Effector CD8-positive, alpha-beta T cell (primary cell): ENCODE measurements around the gene NLGN1.
"Not testable (repeated sequence)": the region's sequence is repeated elsewhere in the genome, so short reads cannot be mapped to it uniquely, and the experiment has no call there.

Experiments
- DNase-seq: peaks from one replicate; lab custom pipeline; 2025; lab: John Stamatoyannopoulos, UW
- total RNA-seq, 4 experiments: gene quantifications; one replicate each; lab custom pipeline; 2026; lab: John Stamatoyannopoulos, UW

NLGN1 gene
- 0 to 0.72 (median 0) reads per million in 4 experiments for total RNA-seq

DNA sequence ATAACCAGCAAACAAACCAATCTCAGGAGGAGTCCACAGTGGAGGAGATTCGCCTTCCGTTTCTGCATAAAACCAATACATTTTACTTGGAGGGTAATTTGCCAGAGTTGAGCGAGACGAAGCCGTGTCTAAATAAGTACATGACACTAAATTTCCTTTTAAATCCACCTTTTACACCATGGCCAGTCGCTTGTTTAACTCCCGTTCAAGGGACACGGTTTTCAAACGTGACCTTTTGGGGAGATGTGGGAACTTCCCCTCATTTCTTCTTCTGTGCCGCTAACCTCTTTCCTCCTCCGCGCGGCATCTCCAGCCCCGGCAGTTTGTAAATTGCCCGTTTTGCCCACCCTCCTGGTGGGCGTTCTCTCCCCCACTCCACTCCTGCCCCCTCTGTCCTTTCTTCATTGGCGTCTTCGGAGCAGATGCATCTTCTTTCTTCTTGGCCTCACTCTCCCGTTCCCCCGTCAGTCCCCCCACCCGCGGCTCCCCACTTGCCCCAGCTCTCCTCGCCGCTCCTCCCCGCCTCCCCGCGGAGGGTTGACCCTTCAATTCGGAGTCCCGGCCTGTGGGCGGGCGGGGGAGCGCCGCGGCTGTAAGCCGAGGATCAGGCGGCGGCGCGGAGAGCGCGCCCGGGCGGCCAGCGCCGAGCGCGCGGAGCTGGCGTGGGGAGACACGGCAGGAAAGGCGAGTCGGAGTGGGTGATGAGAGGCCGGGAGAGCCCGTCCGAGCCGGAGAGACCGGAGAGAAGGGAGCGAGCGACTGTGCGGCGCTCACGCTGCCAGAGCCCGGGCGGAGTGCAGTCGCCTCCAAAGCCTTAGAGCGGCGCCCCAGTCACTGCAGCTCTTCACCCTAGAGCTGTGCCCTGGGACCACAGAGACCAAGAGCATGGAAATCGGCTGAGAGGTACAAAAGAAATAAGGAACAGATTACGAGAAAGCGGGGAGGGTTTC is at the start of gene NLGN1:
Gene NLGN1 (plus strand): TSS at position 584 of the 950 bp plus-strand sequence.
- no peak for DNase-seq

DNA sequence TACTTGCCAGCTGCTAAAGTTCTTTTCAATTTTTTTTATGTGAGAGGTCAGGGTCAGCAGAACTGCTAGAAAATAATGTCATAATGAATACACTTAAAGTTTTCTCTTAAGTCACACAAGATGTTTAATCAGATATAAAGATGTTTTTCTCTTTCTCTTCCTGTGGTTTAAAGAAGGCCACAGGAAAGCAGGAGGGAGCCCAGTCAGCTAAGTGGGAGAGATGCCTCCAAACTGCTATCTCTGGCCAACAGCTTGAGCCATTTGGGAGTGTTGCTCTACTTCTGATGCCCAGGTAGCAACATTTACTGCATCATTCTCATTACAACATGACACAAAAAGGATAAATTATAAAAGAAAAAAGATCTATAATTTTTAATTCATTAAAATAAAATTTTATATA is 45.7 kb upstream of the NLGN1 start:
- no peak for DNase-seq

DNA sequence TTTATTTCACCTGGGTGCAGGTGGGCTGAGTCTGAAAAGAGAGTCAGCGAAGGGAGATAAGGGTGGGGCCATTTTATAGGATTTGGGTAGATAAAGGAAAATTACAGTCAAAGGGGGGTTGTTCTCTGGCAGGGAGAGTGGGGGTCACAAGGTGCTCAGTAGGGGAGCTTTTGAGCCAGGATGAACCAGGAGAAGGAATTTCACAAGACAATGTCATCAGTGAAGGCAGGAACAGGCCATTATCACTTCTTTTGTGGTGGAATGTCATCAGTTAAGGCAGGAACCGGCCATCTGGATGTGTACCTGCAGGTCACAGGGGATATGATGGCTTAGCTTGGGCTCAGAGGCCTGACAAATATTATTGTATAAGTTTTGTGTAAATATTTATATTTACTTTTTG is 44.4 kb upstream of the NLGN1 start:
- not testable (repeated sequence) for DNase-seq

GRCh38 chr3:173354124-173354523 is 43.4 kb upstream of the NLGN1 start:
- DNase-seq, result no peak

DNA sequence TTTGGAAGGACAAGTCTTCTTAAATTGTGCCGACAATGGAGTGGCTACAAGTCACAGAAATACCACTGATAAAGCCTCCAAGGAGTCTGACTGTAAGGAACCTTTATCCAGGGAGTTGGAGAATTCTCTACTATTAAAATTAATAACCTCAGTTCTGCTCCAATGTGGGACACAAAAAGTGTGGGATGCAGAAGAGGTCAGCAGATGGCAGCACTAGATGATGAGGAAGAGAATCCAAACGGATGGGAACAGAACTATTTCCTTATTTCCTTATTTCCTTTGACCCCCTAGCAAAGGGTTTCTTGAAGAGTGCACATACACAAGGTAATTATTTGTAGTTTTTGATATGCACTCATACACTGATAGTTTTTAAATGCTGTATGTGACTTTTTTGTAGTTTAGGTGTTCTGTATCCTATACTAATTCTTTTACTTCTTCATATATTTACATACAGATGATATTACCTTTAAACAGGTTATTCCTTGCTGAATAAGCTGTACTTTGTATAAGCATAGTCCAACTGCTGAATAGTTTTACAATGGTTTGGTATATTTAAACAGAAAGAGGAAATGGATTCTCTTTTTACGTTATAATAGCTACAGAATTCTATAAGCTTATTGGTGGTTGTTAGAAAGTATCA is 25.6 kb upstream of the NLGN1 start:
- no peak for DNase-seq

DNA sequence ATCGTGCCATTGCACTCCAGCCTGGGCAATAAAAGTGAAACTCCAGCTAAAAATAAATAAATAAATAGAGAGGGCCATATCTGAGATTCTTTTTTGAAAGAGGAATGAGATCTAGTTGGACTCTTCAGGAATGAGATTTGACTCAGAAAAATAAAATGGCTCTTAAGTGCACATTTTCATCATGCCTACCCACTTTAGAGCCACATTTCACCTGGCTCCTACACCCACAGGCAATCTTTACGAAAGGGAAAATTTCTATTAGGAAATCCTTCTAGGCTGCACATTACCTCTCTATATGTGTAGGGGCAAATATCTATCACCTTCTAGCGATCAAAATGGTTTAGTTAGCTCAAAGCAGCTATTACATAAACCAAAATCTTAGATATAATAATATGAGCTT is 16.9 kb upstream of the NLGN1 start:
- DNase-seq, result no peak

GRCh38 chr3:173381936-173382335 is 15.6 kb upstream of the NLGN1 start:
- DNase-seq, result not testable (repeated sequence)

GRCh38 chr3:173395073-173395411 is 2.5 kb upstream of the NLGN1 start:
- no peak for DNase-seq

- peak; percentile 7 for DNase-seq
Observed at GRCh38 chr3:173395412-173396181, 1.9 kb upstream of the NLGN1 start.

GRCh38 chr3:173396191-173397041 is 1.1 kb upstream of the NLGN1 start:
- no peak for DNase-seq

DNA sequence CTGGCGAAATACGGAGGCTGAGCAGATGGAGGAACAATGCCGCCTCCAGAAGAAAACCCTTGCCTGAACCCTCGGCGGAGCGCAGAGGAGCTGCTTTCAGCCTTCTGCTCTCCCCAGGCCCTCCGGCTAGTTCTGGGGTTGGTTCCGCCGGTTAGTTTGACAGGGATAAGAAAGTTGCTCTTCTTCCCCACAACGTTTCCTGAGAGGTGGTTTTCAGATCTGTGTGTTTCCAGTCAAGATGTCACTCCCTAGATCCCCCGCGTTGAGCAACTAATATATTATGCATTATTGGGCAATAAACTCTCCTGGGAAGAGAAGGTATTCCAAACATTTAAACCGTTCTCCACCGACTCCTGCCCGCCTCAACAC is 551 bp downstream of the NLGN1 start:
- DNase-seq, result no peak

DNA sequence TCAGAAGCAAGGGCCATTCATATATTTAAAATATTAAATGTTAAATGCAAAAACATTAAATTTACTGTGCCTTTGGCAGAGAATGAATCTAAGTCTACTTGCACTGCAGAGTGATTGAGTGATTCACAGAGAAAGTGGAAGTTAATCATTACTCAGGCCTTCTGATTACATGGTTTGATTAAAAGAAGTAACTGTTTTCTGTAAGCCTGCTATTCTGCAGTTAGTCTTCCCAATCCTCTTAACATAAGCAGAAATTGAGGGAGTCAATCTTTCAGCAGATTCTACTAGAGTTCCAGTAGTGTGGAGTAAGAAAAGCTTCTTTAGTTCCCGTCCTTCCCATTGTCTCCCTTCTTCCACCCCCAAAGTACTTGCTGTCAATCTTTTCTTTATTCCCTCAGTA is 1.5 kb downstream of the NLGN1 start:
- no peak for DNase-seq

GRCh38 chr3:173401369-173401768 is 3.8 kb downstream of the NLGN1 start:
- no peak for DNase-seq

GRCh38 chr3:173402656-173403055 is 5.1 kb downstream of the NLGN1 start:
- DNase-seq, result no peak

DNA sequence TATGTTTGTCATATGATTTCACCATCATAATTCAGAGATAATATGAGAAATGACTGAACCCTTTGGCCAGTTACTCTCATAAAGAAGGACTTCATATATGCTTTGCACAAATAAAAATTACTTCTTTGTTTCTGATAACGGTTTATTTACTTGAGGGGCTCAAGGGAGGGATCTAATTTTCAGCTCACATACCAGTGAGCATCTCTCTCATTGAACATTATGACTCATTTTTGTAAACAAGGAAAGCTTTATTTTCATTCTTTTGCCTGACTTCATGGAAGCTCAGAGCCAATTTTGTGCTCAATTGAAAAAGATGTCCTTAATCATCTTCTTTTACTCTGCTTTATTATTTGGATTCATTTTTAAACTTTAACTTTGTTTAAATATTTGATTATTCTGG is 5.8 kb downstream of the NLGN1 start:
- DNase-seq, result no peak

GRCh38 chr3:173404156-173404555 is 6.6 kb downstream of the NLGN1 start:
- DNase-seq, result no peak

DNA sequence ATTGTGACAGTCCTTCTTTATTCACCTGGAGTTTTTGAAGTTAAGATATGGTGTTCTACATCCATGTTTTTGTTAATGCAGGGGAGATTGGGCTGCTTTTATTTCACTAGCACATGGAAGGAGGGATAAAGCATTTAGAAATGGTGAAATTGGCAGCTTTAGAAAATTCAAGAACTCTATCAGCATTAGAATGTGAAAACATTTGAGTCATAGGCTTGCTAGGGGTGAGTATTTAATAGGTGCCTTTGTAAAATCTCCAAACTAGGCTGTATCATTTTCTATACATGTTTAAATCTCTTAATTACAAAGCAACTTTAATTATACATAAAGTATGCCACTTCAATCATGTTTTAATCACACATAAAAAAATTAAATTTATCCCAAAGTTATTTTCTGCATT is 12.9 kb downstream of the NLGN1 start:
- DNase-seq, result no peak

DNA sequence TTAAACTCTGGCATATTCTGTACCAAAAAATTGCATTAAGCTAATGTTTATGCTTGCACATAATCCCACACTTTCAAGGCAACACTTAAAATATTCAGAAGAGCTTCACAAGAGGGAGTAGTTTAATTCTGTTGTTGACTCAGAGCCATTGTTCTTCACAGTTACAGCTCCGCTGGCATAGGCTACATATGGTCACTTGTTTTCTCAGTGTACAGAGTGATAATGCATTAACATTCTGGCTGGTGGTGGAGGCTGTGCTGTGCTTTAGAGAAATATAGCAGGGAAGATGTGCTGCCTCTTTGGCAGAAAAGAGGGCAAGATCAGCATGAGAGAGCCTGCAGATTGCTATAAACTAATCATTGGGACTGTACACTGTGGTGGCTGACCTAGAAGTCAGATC is 13.3 kb downstream of the NLGN1 start:
- no peak for DNase-seq

GRCh38 chr3:173411375-173411973 is 13.9 kb downstream of the NLGN1 start:
- DNase-seq, result no peak

- no peak for DNase-seq
Observed at GRCh38 chr3:173416070-173416469, 18.5 kb downstream of the NLGN1 start.

GRCh38 chr3:173429076-173429475 is 31.5 kb downstream of the NLGN1 start:
- DNase-seq, result no peak
